ENCODE results near the gene UBN2. TPM values are rescaled to one million over a fixed set of nuclear protein-coding genes. Genes with fewer than 3 reads are reported as not detected.
"Not testable (repeated sequence)": the region's sequence is repeated elsewhere in the genome, so short reads cannot be mapped to it uniquely, and the experiment has no call there.

Gene UBN2
- total and polyA plus RNA-seq, 7 donors, result 1.7 to 30.1 (median 20.6) TPM

- TF ChIP-seq CTCF (IDR thresholded peaks at IDR 0.05), result no peak
- intact Hi-C loops (cut with DNase I), result no loop called here
- H3K27ac ChIP-seq, result no peak overlapping the region
- DNase-seq (no peak), ATAC-seq (no peak)
- H3K27me3 ChIP-seq (ENCODE audit: insufficient read depth in 3 of 3, low read length in 2 of 3), result no peaks in the 10 kb centered on the region
- no peak overlapping the region for H3K4me3 ChIP-seq
- no peaks in the 10 kb centered on the region for H3K36me3 ChIP-seq (ENCODE audit: insufficient read depth in 1 of 2, low read depth in 1 of 2)
- 60 to 76% (median 64%) methylated on average over 1 of the region's 1 CpG for WGBS, 3 donors
- H3K4me1 ChIP-seq, result no peaks in the 10 kb centered on the region
- H3K9me3 ChIP-seq, result no peaks in the 10 kb centered on the region
These were observed 12.9 kb upstream of the UBN2 start for GRCh38 chr7:139218173-139218572.

- no peak overlapping the region for H3K4me3 ChIP-seq
- DNase-seq (no peak), ATAC-seq (no peak)
- no peaks in the 10 kb centered on the region for H3K27me3 ChIP-seq (ENCODE audit: insufficient read depth in 3 of 3, low read length in 2 of 3)
- no peaks in the 10 kb centered on the region for H3K36me3 ChIP-seq (ENCODE audit: insufficient read depth in 1 of 2, low read depth in 1 of 2)
- WGBS, 3 donors, result 81 to 93% (median 90%) methylated on average over 2 of the region's 2 CpGs
- no peaks in the 10 kb centered on the region for H3K9me3 ChIP-seq
- no peaks in the 10 kb centered on the region for H3K4me1 ChIP-seq
- no peak overlapping the region for H3K27ac ChIP-seq
- intact Hi-C loops (cut with DNase I), result loop anchor here in 1 of 2 donors (10.0 kb wide), 1 partner anchor 69 kb away; no protein-coding TSS in a partner anchor
- no peak for TF ChIP-seq CTCF (IDR thresholded peaks at IDR 0.05)
These were observed 6.8 kb upstream of the UBN2 start for GRCh38 chr7:139224219-139224618.

- not testable (repeated sequence) for H3K36me3 ChIP-seq (ENCODE audit: insufficient read depth in 1 of 2, low read depth in 1 of 2); H3K9me3 ChIP-seq; DNase-seq; H3K27me3 ChIP-seq (ENCODE audit: insufficient read depth in 3 of 3, low read length in 2 of 3); H3K27ac ChIP-seq; H3K4me1 ChIP-seq; H3K4me3 ChIP-seq; ATAC-seq
- 93 to 94% (median 93%) methylated on average over 18 of the region's 18 CpGs for WGBS, 3 donors
- intact Hi-C loops (cut with DNase I), result loop anchor here in 1 of 2 donors (10.0 kb wide), 1 partner anchor 70 kb away; no protein-coding TSS in a partner anchor
These were observed 6.2 kb upstream of the UBN2 start for GRCh38 chr7:139224836-139225235.

GRCh38 chr7:139225286-139226157 is 5.5 kb upstream of the UBN2 start:
- not testable (repeated sequence) for H3K4me1 ChIP-seq; H3K36me3 ChIP-seq (ENCODE audit: insufficient read depth in 1 of 2, low read depth in 1 of 2); H3K4me3 ChIP-seq; ATAC-seq; H3K27ac ChIP-seq; DNase-seq; H3K27me3 ChIP-seq (ENCODE audit: insufficient read depth in 3 of 3, low read length in 2 of 3); H3K9me3 ChIP-seq
- intact Hi-C loops (cut with DNase I), result loop anchor here in 1 of 2 donors (10.0 kb wide), 1 partner anchor 71 kb away; no protein-coding TSS in a partner anchor
- WGBS, 3 donors, result 93 to 94% (median 94%) methylated on average over 44 to 60 of the region's 60 CpGs

- H3K27ac ChIP-seq; H3K36me3 ChIP-seq (ENCODE audit: insufficient read depth in 1 of 2, low read depth in 1 of 2); H3K9me3 ChIP-seq; H3K4me1 ChIP-seq; H3K27me3 ChIP-seq (ENCODE audit: insufficient read depth in 3 of 3, low read length in 2 of 3); H3K4me3 ChIP-seq; DNase-seq; ATAC-seq: not testable (repeated sequence)
- 93 to 99% (median 96%) methylated on average over 18 to 23 of the region's 23 CpGs for WGBS, 3 donors
- intact Hi-C loops (cut with DNase I), result loop anchor here in 1 of 2 donors (10.0 kb wide), 1 partner anchor 71 kb away; no protein-coding TSS in a partner anchor
These were observed 4.9 kb upstream of the UBN2 start for GRCh38 chr7:139226158-139226515.

- not testable (repeated sequence) for H3K27me3 ChIP-seq (ENCODE audit: insufficient read depth in 3 of 3, low read length in 2 of 3); H3K9me3 ChIP-seq; DNase-seq; H3K36me3 ChIP-seq (ENCODE audit: insufficient read depth in 1 of 2, low read depth in 1 of 2); H3K4me3 ChIP-seq; H3K4me1 ChIP-seq; H3K27ac ChIP-seq; ATAC-seq
- intact Hi-C loops (cut with DNase I), result loop anchor here in 1 of 2 donors (10.0 kb wide), 1 partner anchor 72 kb away; no protein-coding TSS in a partner anchor
- 90 to 96% (median 95%) methylated on average over 8 of the region's 8 CpGs for WGBS, 3 donors
These were observed 4.0 kb upstream of the UBN2 start for GRCh38 chr7:139226988-139227488.

All from psoas muscle (tissue), 8 donors.